Common myeloid progenitor, CD34-positive (primary cell): ENCODE data around the gene IKBKE.

ENCODE experiments used
- CTCF ChIA-PET: fragments of 350-600 bp; sonication (Branson Sonifier 250); formaldehyde crosslinking; loops from one replicate; lab custom pipeline; 2021; ENCODE audit warnings: antibody characterized with exemption; lab: Charles Lee
- POLR2A ChIA-PET: fragments of 350-600 bp; sonication (Branson Sonifier 250); formaldehyde crosslinking; loops from one replicate; lab custom pipeline; 2021; ENCODE audit warnings: antibody characterized with exemption; lab: Charles Lee
- DNase-seq, 3 donors: peaks; one replicate each; pipeline versions ENCODE4 v3.0.0 to v3.0.0-alpha.2; 2013
- H3K27ac ChIP-seq, 2 experiments: 1 replicate in 1 of 2; 2 replicates in 1 of 2; pipeline ENCODE4 v1.7.0; 2013; ENCODE audit warnings: inconsistent platforms in 2 of 2, low read length in 2 of 2, mild to moderate bottlenecking in 2 of 2, low read depth in 1 of 2, moderate library complexity in 1 of 2; ENCODE audit not compliant: severe bottlenecking in 2 of 2, insufficient read depth in 1 of 2, poor library complexity in 1 of 2
- H3K27me3 ChIP-seq, 5 experiments: replicated peaks in 2 of 5; 1 replicate in 3 of 5; 2 replicates in 2 of 5; pipeline versions ENCODE4 v1.6.1 to v1.7.0; 2013; ENCODE audit warnings: low read length in 4 of 5, mild to moderate bottlenecking in 2 of 5, moderate library complexity in 2 of 5, inconsistent platforms in 1 of 5; ENCODE audit not compliant: insufficient read depth in 5 of 5, control insufficient read depth in 4 of 5
- H3K36me3 ChIP-seq, 4 experiments: 1 replicate in 2 of 4; 2 replicates in 2 of 4; pipeline versions ENCODE4 v1.6.1 to v1.7.0; 2013; ENCODE audit warnings: low read length in 3 of 4, control low read depth in 1 of 4, mild to moderate bottlenecking in 1 of 4; ENCODE audit not compliant: control insufficient read depth in 4 of 4, insufficient read depth in 4 of 4
- H3K4me1 ChIP-seq, 4 experiments: 1 replicate in 3 of 4; 2 replicates in 1 of 4; pipeline versions ENCODE4 v1.6.1 to v1.7.1; 2013; ENCODE audit warnings: low read length in 3 of 4, mild to moderate bottlenecking in 3 of 4, control low read depth in 1 of 4, inconsistent platforms in 1 of 4, moderate library complexity in 1 of 4; ENCODE audit not compliant: control insufficient read depth in 4 of 4, insufficient read depth in 4 of 4; ENCODE audit errors: control extremely low read depth in 1 of 4
- H3K4me3 ChIP-seq, 7 experiments: 1 replicate in 4 of 7; 2 replicates in 3 of 7; pipeline versions ENCODE4 v1.5.1 to v1.7.0; 2013; ENCODE audit warnings: mild to moderate bottlenecking in 7 of 7, low read length in 6 of 7, moderate library complexity in 6 of 7, inconsistent platforms in 2 of 7, low read depth in 2 of 7, control low read depth in 1 of 7; ENCODE audit not compliant: insufficient read depth in 4 of 7, control insufficient read depth in 1 of 7; ENCODE audit errors: extremely low read depth in 1 of 7
- H3K9me3 ChIP-seq, 5 experiments: 1 replicate in 4 of 5; 2 replicates in 1 of 5; pipeline versions ENCODE4 v1.6.1 to v1.7.1; 2013; ENCODE audit warnings: low read length in 4 of 5, mild to moderate bottlenecking in 2 of 5, inconsistent platforms in 1 of 5, low read depth in 1 of 5, moderate library complexity in 1 of 5; ENCODE audit not compliant: control insufficient read depth in 4 of 5, insufficient read depth in 2 of 5; ENCODE audit errors: control extremely low read depth in 1 of 5
- WGBS: methylation state at CpG from one replicate; pipeline ENCODE4 v1.1.5; 2013; ENCODE audit not compliant: insufficient coverage; 5-methylcytosine and 5-hydroxymethylcytosine counted together

Gene IKBKE

GRCh38 chr1:206502403-206502802 lies 32.1 kb downstream of the IKBKE start:
- Histone ChIP-seq H3K4me1 (peaks cover 0 to 26% (median 13%) of the 10 kb centered on the region in 4 experiments), H3K4me3 (no peak overlapping the region), H3K36me3 (peaks cover 0 to 21% (median 9%) of the 10 kb centered on the region in 4 experiments), H3K27me3 (peaks cover 0 to 25% (median 5%) of the 10 kb centered on the region in 5 experiments), H3K27ac (no peak overlapping the region), H3K9me3 (no peaks in the 10 kb centered on the region)
- ChIA-PET POLR2A (no interaction called here), CTCF (interaction anchor here (1.0 to 2.3 kb wide), 3 partner anchors 10 to 42 kb away, joined by 3 to 15 read pairs (median 4); no protein-coding TSS in a partner anchor)
- WGBS = no CpG with 5 or more reads among the region's 2 CpGs
- no peak for DNase-seq

- POLR2A ChIA-PET = no interaction called here
- no peak for DNase-seq
- 100% methylated on average over 1 of the region's 1 CpG for WGBS
- H3K36me3 ChIP-seq = peaks cover 0 to 16% (median 8%) of the 10 kb centered on the region in 4 experiments
- no peaks in the 10 kb centered on the region for H3K9me3 ChIP-seq
- H3K4me1 ChIP-seq = peaks cover 0 to 30% (median 17%) of the 10 kb centered on the region in 4 experiments
- H3K4me3 ChIP-seq = no peak overlapping the region
- peaks cover 0 to 29% (median 5%) of the 10 kb centered on the region in 5 experiments for H3K27me3 ChIP-seq
- CTCF ChIA-PET = interaction anchor here (1.0 to 2.3 kb wide), 5 partner anchors 10 to 42 kb away, joined by 3 to 15 read pairs (median 4); partner anchors contain the start of gene IKBKE
- no peak overlapping the region for H3K27ac ChIP-seq
Observed at GRCh38 chr1:206502812-206503211, 32.5 kb downstream of the IKBKE start.

- peaks cover 0 to 39% (median 10%) of the 10 kb centered on the region in 5 experiments for H3K27me3 ChIP-seq
- H3K4me1 ChIP-seq = peaks cover 0 to 38% (median 26%) of the 10 kb centered on the region in 4 experiments
- H3K27ac ChIP-seq = no peak overlapping the region
- H3K36me3 ChIP-seq = peaks cover 0 to 10% (median 4%) of the 10 kb centered on the region in 4 experiments
- CTCF ChIA-PET = interaction anchor here (1.1 to 2.3 kb wide), 5 partner anchors 11 to 80 kb away, joined by 3 to 15 read pairs (median 7); partner anchors contain the start of gene IKBKE
- peak in 2 of 3 donors; percentile 62 for DNase-seq
- POLR2A ChIA-PET = no interaction called here
- no peak overlapping the region for H3K4me3 ChIP-seq
- 69% methylated on average over 5 of the region's 8 CpGs for WGBS
- no peaks in the 10 kb centered on the region for H3K9me3 ChIP-seq
Observed at GRCh38 chr1:206503591-206504362, 33.5 kb downstream of the IKBKE start.

GRCh38 chr1:206504363-206504713 lies 34.1 kb downstream of the IKBKE start:
- H3K36me3 ChIP-seq = peaks cover 0 to 7% (median 2%) of the 10 kb centered on the region in 4 experiments
- 100% methylated on average over 3 of the region's 3 CpGs for WGBS
- H3K4me1 ChIP-seq = peaks cover 0 to 38% (median 28%) of the 10 kb centered on the region in 4 experiments
- DNase-seq = no peak
- no peak overlapping the region for H3K4me3 ChIP-seq
- H3K9me3 ChIP-seq = no peaks in the 10 kb centered on the region
- ChIA-PET CTCF (interaction anchor here (1.1 to 2.3 kb wide), 4 partner anchors 12 to 79 kb away, joined by 3 to 15 read pairs (median 6); no protein-coding TSS in a partner anchor), POLR2A (no interaction called here)
- H3K27me3 ChIP-seq = peaks cover 0 to 44% (median 16%) of the 10 kb centered on the region in 5 experiments
- no peak overlapping the region for H3K27ac ChIP-seq

- Histone ChIP-seq H3K9me3 (no peaks in the 10 kb centered on the region), H3K27me3 (peaks cover 0 to 51% (median 20%) of the 10 kb centered on the region in 5 experiments), H3K4me3 (no peak overlapping the region), H3K4me1 (peaks cover 0 to 38% (median 28%) of the 10 kb centered on the region in 4 experiments), H3K36me3 (no peaks in the 10 kb centered on the region), H3K27ac (no peak overlapping the region)
- CTCF ChIA-PET = interaction anchor here (0.6 to 3.1 kb wide), 15 partner anchors 8 to 944 kb away, joined by 3 to 23 read pairs (median 3); no protein-coding TSS in a partner anchor
- peak in 2 of 3 donors; percentile 9 to 14 for DNase-seq
- 64% methylated on average over 4 of the region's 10 CpGs for WGBS
- POLR2A ChIA-PET = no interaction called here
Observed at GRCh38 chr1:206505702-206506355, 35.6 kb downstream of the IKBKE start.

GRCh38 chr1:206506405-206507283 lies 36.4 kb downstream of the IKBKE start:
- peaks cover 0 to 51% (median 20%) of the 10 kb centered on the region in 5 experiments for H3K27me3 ChIP-seq
- WGBS = 11% methylated on average over 38 of the region's 48 CpGs
- ChIA-PET POLR2A (no interaction called here), CTCF (interaction anchor here (0.6 to 3.1 kb wide), 16 partner anchors 9 to 87 kb away, joined by 3 to 23 read pairs (median 4); no protein-coding TSS in a partner anchor)
- no peaks in the 10 kb centered on the region for H3K36me3 ChIP-seq
- peak overlapping the region; percentile 29 to 76 (median 61) for H3K4me3 ChIP-seq
- peak in 2 of 3 donors; percentile 32 to 38 for DNase-seq
- peaks cover 0 to 38% (median 28%) of the 10 kb centered on the region in 4 experiments for H3K4me1 ChIP-seq
- no peaks in the 10 kb centered on the region for H3K9me3 ChIP-seq
- H3K27ac ChIP-seq = no peak overlapping the region
